B cell (primary cell): Measurements from ENCODE around the gene KIRREL1. TPM values are rescaled to one million over a fixed set of nuclear protein-coding genes. Genes with fewer than 3 reads are reported as not detected.
A peak's percentile ranks its signal among the peaks of the same experiment; 100 is the strongest.

Experiments used
- ATAC-seq: fragments of 200-7000 bp; cut with Tn5 transposase; one replicate; pipeline ENCODE4 v1.10.0; 2021; ENCODE audit warnings: low read depth, mild to moderate bottlenecking, moderate number of reproducible peaks, moderate library complexity
- CTCF ChIA-PET: fragments of 350-600 bp; sonication (Branson Sonifier 250); formaldehyde crosslinking; loops from one replicate; lab custom pipeline; 2021; ENCODE audit warnings: antibody characterized with exemption, inconsistent platforms; lab: Charles Lee
- POLR2A ChIA-PET: fragments of 350-600 bp; sonication (Branson Sonifier 250); formaldehyde crosslinking; loops from one replicate; lab custom pipeline; 2021; ENCODE audit warnings: antibody characterized with exemption; lab: Charles Lee
- DNase-seq: peaks from one replicate; pipeline ENCODE4 v3.0.0; 2013
- H2AFZ ChIP-seq: 2 replicates; pipeline ENCODE4 v1.6.1; 2012; ENCODE audit warnings: mild to moderate bottlenecking, low read depth, low read length; ENCODE audit not compliant: insufficient read depth, poor library complexity, severe bottlenecking
- H3K27ac ChIP-seq, 2 donors: 1 replicate in 1 of 2; 2 replicates in 1 of 2; pipeline ENCODE4 v1.5.1; 2012 to 2013; ENCODE audit warnings: low read length in 2 of 2, mild to moderate bottlenecking in 2 of 2, moderate library complexity in 1 of 2
- H3K27me3 ChIP-seq, 4 experiments: fragments of 200-600 bp in 1 of 4; sonication (generic) in 1 of 4; replicated peaks in 1 of 4; 1 replicate in 2 of 4; 2 replicates in 2 of 4; pipeline versions ENCODE4 v1.6.1 to v1.7.0; 2013 to 2016; ENCODE audit warnings: low read length in 3 of 4, mild to moderate bottlenecking in 2 of 4, mixed read lengths in 1 of 4, moderate library complexity in 1 of 4; ENCODE audit not compliant: insufficient read depth in 4 of 4, control insufficient read depth in 3 of 4; ENCODE audit errors: control extremely low read depth in 1 of 4
- H3K36me3 ChIP-seq, 2 experiments: replicated peaks in 1 of 2; 1 replicate in 1 of 2; 2 replicates in 1 of 2; pipeline versions ENCODE4 v1.6.1 to v1.7.1; 2013; ENCODE audit warnings: low read length in 1 of 2; ENCODE audit not compliant: insufficient read depth in 2 of 2, control insufficient read depth in 1 of 2; ENCODE audit errors: control extremely low read depth in 1 of 2, extremely low read depth in 1 of 2
- H3K4me1 ChIP-seq, 2 donors: fragments of 200-600 bp in 1 of 2; sonication (generic) in 1 of 2; 1 replicate in 1 of 2; 2 replicates in 1 of 2; pipeline versions ENCODE4 v1.5.1 to v1.6.1; 2013 to 2017; ENCODE audit warnings: low read length in 2 of 2; ENCODE audit not compliant: control insufficient read depth in 2 of 2, insufficient read depth in 2 of 2
- H3K4me2 ChIP-seq: replicated peaks from 2 replicates; pipeline ENCODE3; 2012; ENCODE audit warnings: mild to moderate bottlenecking, low read depth, low read length; ENCODE audit not compliant: poor library complexity, severe bottlenecking
- H3K4me3 ChIP-seq, 5 experiments: fragments of 200-600 bp in 1 of 5; sonication (generic) in 1 of 5; 1 replicate in 3 of 5; 2 replicates in 2 of 5; pipeline versions ENCODE4 v1.5.1 to v1.7.0; 2011 to 2016; ENCODE audit warnings: low read length in 4 of 5, mild to moderate bottlenecking in 4 of 5, low read depth in 2 of 5, control low read depth in 1 of 5, moderate library complexity in 1 of 5; ENCODE audit not compliant: insufficient read depth in 1 of 5; ENCODE audit errors: control extremely low read depth in 1 of 5, extremely low read depth in 1 of 5
- H3K79me2 ChIP-seq: fragments of 200-600 bp; sonication (generic); one replicate; pipeline ENCODE4 v1.6.0; 2016; ENCODE audit warnings: low read length; ENCODE audit not compliant: control insufficient read depth, insufficient read depth
- H3K9ac ChIP-seq: fragments of 200-600 bp; sonication (generic); 2 replicates; pipeline ENCODE4 v1.6.1; 2017; ENCODE audit warnings: mild to moderate bottlenecking, low read length, moderate library complexity
- H3K9me3 ChIP-seq, 3 donors: one replicate each; pipeline versions ENCODE4 v1.6.1 to v1.7.1; 2013; ENCODE audit warnings: low read length in 2 of 3; ENCODE audit not compliant: control insufficient read depth in 2 of 3, insufficient read depth in 1 of 3; ENCODE audit errors: control extremely low read depth in 1 of 3
- H4K20me1 ChIP-seq: 2 replicates; pipeline ENCODE4 v1.6.0; 2012; ENCODE audit warnings: mild to moderate bottlenecking, low read length; ENCODE audit not compliant: insufficient read depth, control insufficient read depth, poor library complexity, severe bottlenecking
- H3K27ac Mint-ChIP-seq: one replicate; pipeline ENCODE4 v1.8.0; 2021; ENCODE audit warnings: mixed read lengths
- H3K27me3 Mint-ChIP-seq: one replicate; pipeline ENCODE4 v1.8.0; 2021; ENCODE audit warnings: mixed read lengths
- H3K4me1 Mint-ChIP-seq: one replicate; pipeline ENCODE4 v1.8.0; 2021; ENCODE audit warnings: mixed read lengths
- H3K4me3 Mint-ChIP-seq: one replicate; pipeline ENCODE4 v1.8.0; 2021; ENCODE audit warnings: mixed read lengths
- H3K9me3 Mint-ChIP-seq: one replicate; pipeline ENCODE4 v1.8.0; 2022; ENCODE audit warnings: mixed read lengths; ENCODE audit not compliant: insufficient read depth
- CTCF ChIP-seq: fragments of 200-600 bp; IDR thresholded peaks from one replicate; pipeline ENCODE4 v1.8.0; 2022; ENCODE audit warnings: antibody characterized with exemption, mild to moderate bottlenecking
- EZH2 ChIP-seq: IDR thresholded peaks from 2 replicates; pipeline ENCODE4 v1.6.1; 2012; ENCODE audit warnings: borderline replicate concordance, low read depth, mild to moderate bottlenecking, moderate library complexity, low read length; ENCODE audit not compliant: insufficient read depth, poor library complexity, severe bottlenecking
- WGBS: methylation state at CpG from one replicate; pipeline ENCODE4 v1.1.5; 2013; ENCODE audit warnings: missing lambda C conversion rate; ENCODE audit not compliant: insufficient coverage; 5-methylcytosine and 5-hydroxymethylcytosine counted together
- intact Hi-C: fragments of 100-400 bp; cut with micrococcal nuclease; formaldehyde crosslinking; loops from one replicate; pipeline ENCODE4 v1.10.0; 2022
- polyA plus RNA-seq: library from polyadenylated mRNA; depleted of rRNA; stranded (reverse); fragments of >200 nt; gene quantifications from 2 replicates; pipeline ENCODE4 v1.2.3, GENCODE V29; 2012
- total RNA-seq, 2 donors: library from RNA; stranded (reverse); fragments of 120-200 nt in 1 of 2; gene quantifications; 1 replicate in 1 of 2; 2 replicates in 1 of 2; pipeline versions ENCODE4 v1.2.3 to v1.2.4, GENCODE V29; 2013 to 2022

KIRREL1 gene
- total and polyA plus RNA-seq, 2 donors (not counting 1 experiment from before 2014, with no cell fraction given), result not detected

GRCh38 chr1:157994704-157995582 is 1.5 kb downstream of the KIRREL1 start:
- Histone ChIP-seq H4K20me1 (no peaks in the 10 kb centered on the region), H3K4me1 (peaks cover 16 to 21% of the 10 kb centered on the region in 2 donors), H3K4me3 (no peak overlapping the region), H3K4me2 (no peak overlapping the region), H3K27ac (no peak overlapping the region), H3K79me2 (no peaks in the 10 kb centered on the region), H3K27me3 (peaks cover 0 to 48% (median 20%) of the 10 kb centered on the region in 4 experiments), H3K9me3 (peaks cover 0 to 3% (median 0%) of the 10 kb centered on the region in 3 donors), H3K36me3 (no peaks in the 10 kb centered on the region), H2AFZ (no peak overlapping the region), H3K9ac (no peak overlapping the region)
- Mint-ChIP-seq H3K27me3 (peaks cover 37% of the 10 kb centered on the region), H3K27ac (no peak overlapping the region), H3K4me3 (peak overlapping the region; percentile 70), H3K4me1 (peaks cover 19% of the 10 kb centered on the region), H3K9me3 (no peaks in the 10 kb centered on the region)
- ATAC-seq (no peak), DNase-seq (peak; percentile 15)
- ChIA-PET POLR2A (no interaction called here), CTCF (interaction anchor here (23.5 kb wide), 1 partner anchor 125 kb away, joined by 534 read pairs; a partner anchor contains a TSS)
- intact Hi-C loops, result loop anchor here (5.0 kb wide), 1 partner anchor 42 kb away; no protein-coding TSS in a partner anchor
- 87% methylated on average over 6 of the region's 13 CpGs for WGBS
- TF ChIP-seq CTCF (no peak), EZH2 (no peak)
